Jurkat, Clone E6-1 (cell line): ENCODE results near the gene DLGAP1.

Source experiments
- DNase-seq: peaks from one replicate; pipeline ENCODE4 v3.0.0-alpha.2; 2011; ENCODE audit warnings: low read depth, low spot score
- H3K4me3 ChIP-seq: 2 replicates; pipeline ENCODE4 v1.5.1; 2011; ENCODE audit warnings: mild to moderate bottlenecking, low read length, control low read depth, moderate library complexity

Gene DLGAP1

DNA sequence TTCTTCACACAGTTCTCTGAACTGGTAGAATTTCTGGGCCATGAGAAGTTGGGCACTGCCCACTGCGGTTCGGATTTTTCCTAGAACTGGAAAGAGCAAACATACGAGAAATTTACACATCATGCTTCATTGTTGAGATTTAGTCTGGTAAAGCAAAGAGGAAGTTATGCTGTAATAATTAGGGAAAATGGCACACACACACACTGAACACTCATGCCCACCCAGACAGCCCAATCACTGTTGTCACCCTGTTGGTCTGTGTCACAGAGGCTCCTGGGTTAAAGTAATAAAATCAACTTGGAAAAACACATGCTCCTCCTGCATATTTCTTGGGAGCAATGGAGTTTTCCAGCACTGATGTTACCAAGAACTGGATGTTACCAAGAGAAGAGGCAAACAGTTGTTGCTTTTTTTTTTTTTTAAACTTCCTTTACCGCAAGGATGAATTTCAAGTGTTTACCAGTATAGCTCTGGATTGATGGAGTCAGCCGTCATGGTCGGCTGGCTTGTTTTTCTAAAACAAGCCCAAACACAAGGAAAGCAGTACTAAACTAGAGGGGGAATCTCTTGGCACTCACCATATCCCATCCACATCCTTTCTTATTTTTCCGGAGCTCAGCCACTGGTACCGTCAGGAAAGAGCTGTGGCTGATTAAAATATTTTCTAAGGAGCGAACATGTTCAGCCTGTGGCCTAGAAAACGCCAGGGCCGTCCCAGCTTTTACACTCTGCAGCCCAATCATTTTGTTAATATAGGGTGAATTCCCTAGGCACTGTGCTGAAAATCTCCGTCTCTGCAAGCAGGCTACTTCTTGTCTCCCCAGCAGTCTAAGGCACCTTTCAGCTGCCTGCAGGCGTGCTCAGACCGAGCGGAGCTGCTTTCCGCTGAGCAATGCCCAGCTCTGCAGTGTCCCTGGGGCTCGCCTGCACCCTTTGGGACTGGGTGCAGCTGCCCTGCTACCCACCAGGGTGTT lies 946.2 kb downstream of the DLGAP1 start:
- DNase-seq = no peak
- no peak overlapping the region for H3K4me3 ChIP-seq

GRCh38 chr18:3504637-3505036 lies 950.5 kb downstream of the DLGAP1 start:
- DNase-seq = no peak
- H3K4me3 ChIP-seq = no peak overlapping the region

GRCh38 chr18:3502650-3503049 lies 952.5 kb downstream of the DLGAP1 start:
- no peak for DNase-seq
- no peak overlapping the region for H3K4me3 ChIP-seq

GRCh38 chr18:3500016-3500415 lies 955.1 kb downstream of the DLGAP1 start:
- no peak overlapping the region for H3K4me3 ChIP-seq

GRCh38 chr18:3499501-3499900 lies 955.6 kb downstream of the DLGAP1 start:
- H3K4me3 ChIP-seq = no peak overlapping the region
- peak; percentile 4 for DNase-seq

More at GRCh38 chr18:3500016-3500415, 955.1 kb downstream of the DLGAP1 start:
- no peak for DNase-seq

DNA sequence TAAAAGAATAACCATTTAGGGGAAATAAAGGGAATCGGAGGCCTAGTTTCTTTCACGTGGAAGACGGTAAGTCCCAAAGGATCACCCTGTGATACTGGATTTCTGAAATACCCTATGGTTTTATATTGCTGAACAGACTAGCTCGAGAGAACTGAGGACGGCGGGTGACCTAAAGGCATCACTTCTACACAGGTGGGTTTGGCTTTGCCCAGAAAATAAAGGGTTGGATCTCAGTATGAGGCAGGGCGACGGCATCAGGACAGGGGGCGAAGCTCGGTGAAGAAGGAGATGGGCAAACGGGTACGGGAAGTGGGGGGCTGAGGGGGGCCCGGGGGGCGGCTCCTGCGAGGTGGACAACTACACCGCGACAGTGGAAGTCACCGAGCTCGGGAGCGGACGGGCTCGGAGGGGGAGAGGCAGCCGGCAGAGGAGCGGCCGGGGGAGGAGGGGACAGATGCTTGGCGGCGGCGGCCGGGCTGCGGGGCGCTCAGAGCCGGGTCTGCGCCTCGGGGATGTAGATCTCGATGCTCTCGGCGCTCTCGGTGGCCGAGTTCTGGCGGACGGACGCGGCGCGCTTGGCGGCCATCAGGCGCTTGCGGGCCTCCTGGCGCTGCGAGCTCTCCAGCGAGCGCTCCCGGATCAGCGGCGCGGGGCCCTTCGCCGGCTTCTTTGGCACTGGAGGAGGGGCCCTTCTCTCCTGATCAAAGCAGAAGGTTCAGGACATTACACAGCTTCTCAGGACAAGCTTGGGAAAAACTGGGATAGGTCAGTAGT lies 956.2 kb downstream of the DLGAP1 start:
- no peak for DNase-seq
- H3K4me3 ChIP-seq = no peak overlapping the region

- no peak overlapping the region for H3K4me3 ChIP-seq
- no peak for DNase-seq
These were observed 959.2 kb downstream of the DLGAP1 start for GRCh38 chr18:3495691-3496430.

GRCh38 chr18:3494569-3494968 lies 960.5 kb downstream of the DLGAP1 start:
- no peak for DNase-seq
- no peak overlapping the region for H3K4me3 ChIP-seq

GRCh38 chr18:3494245-3494526 lies 960.9 kb downstream of the DLGAP1 start:
- DNase-seq = no peak
- no peak overlapping the region for H3K4me3 ChIP-seq

DNA sequence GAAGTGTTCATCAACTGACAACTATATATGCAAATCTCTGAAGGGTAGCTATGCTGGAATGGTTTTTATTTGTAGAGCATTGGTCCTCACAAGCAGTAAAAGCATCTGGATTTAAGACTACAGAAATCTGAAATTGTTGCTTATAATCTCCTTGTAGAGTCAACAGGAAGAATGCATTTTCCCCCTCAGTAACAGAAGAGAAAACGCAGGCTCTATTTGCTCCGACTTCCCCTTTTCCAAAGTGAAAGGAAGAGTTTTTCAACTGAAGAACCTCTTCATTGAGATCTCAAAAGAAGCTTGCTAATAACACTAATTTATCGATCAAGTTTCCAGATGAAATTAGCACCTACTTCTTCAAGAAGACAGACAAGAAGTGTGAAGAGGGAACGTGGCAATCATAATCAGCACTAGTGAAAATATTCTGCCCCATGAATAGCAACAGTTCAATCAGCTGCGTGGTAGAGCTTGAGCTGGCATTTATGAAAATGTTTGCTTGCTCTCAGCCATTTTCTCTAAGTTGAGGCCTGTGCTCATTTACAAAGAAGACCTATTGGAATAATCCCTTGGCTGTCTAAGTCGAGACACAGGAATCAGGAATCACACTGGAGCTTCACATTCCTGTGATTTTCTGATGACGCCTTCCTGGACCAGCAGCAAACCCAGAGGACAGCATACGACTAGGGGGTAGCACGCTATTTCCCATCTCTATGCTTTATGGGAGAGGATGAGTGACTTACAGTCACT lies 961.4 kb downstream of the DLGAP1 start:
- H3K4me3 ChIP-seq = no peak overlapping the region
- no peak for DNase-seq

- no peak overlapping the region for H3K4me3 ChIP-seq
- DNase-seq = no peak
These were observed 962.4 kb downstream of the DLGAP1 start for GRCh38 chr18:3492721-3493120.

DNA sequence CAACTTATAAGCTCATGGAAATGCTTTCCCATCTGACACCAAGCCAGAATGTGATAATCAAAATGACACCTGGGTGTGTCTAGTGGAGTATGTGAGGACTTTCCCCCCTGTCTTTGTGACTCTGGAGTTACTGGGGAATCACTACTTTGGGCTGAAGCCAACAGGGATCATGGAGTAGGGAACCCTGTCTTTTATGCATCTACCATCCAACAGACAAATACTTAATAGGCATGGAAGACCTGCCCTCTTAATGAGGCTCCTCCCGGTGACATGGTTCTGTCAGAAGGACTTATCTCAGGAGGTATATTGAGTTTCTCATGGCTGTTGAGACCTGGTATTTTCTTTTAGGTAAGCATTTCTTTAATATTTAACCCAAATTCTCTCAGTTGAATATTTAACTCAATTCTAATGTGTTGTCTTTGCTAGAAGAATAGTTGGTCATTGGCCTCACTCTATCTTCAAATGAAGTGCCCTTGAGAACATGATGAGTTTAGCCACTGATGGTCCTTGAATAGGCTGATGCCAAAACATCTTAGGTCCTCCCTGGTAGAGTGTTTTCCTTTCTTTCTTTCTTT lies 963.0 kb downstream of the DLGAP1 start:
- H3K4me3 ChIP-seq = no peak overlapping the region
- DNase-seq = no peak

GRCh38 chr18:3489462-3489861 lies 965.6 kb downstream of the DLGAP1 start:
- no peak overlapping the region for H3K4me3 ChIP-seq
- no peak for DNase-seq

GRCh38 chr18:3486512-3486911 lies 968.6 kb downstream of the DLGAP1 start:
- DNase-seq = no peak
- H3K4me3 ChIP-seq = no peak overlapping the region

GRCh38 chr18:3485153-3486149 lies 969.7 kb downstream of the DLGAP1 start:
- H3K4me3 ChIP-seq = no peak overlapping the region
- DNase-seq = no peak

GRCh38 chr18:3482258-3482657 lies 972.8 kb downstream of the DLGAP1 start:
- DNase-seq = no peak
- H3K4me3 ChIP-seq = no peak overlapping the region

DNA sequence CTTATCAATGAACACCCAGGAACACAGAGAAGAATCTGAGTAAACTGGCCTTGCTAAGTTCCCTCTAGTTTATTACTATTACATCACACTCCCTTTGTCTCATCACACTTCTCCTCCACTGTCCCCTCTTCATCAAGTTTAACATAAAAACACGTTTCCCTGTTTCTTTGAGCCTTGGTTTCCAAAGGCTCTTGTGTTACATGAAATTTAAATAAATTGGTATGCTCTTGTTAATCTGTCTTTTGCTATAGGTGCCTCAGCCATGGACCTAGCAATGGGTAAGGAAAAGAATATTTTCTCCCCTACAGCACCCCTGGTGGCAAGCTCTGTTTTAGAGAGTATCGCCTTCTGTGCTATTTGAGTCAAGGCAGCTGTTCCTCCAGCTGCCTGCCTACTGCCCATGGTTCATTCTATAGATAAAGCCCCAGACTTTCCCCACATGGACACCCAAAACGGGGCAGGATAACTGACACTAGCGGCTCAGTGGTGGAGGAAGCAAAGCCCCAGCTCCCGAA lies 973.4 kb downstream of the DLGAP1 start:
- H3K4me3 ChIP-seq = no peak overlapping the region
- peak; percentile 11 for DNase-seq
